HepG2 (cell line): ENCODE measurements around the gene LDB3.

Experiments
- CENPBD1 ChIP-seq: sonication (generic); formaldehyde crosslinking; IDR thresholded peaks from 2 replicates; pipeline ENCODE4 v1.8.0; 2022; ENCODE audit warnings: missing genetic modification reagents, low read depth, mild to moderate bottlenecking, borderline replicate concordance
- CTCF ChIP-seq: sonication (generic); formaldehyde crosslinking; IDR thresholded peaks from 2 replicates; pipeline ENCODE4 v1.5.0; 2020; ENCODE audit warnings: mild to moderate bottlenecking, missing genetic modification reagents, moderate library complexity
- E2F1 ChIP-seq: sonication (generic); formaldehyde crosslinking; IDR thresholded peaks from 2 replicates; pipeline ENCODE4 v1.5.0; 2020; ENCODE audit warnings: missing genetic modification reagents
- HOXA3 ChIP-seq: sonication (generic); formaldehyde crosslinking; IDR thresholded peaks from 2 replicates; pipeline ENCODE4 v1.5.0; 2020; ENCODE audit warnings: missing genetic modification reagents
- POLR2A ChIP-seq, 2 experiments: IDR thresholded peaks; 2 replicates each; pipeline ENCODE4 v1.6.1; 2011; ENCODE audit warnings: low read depth in 2 of 2, low read length in 2 of 2, mild to moderate bottlenecking in 1 of 2, moderate library complexity in 1 of 2; ENCODE audit not compliant: insufficient read depth in 1 of 2
- POLR2G ChIP-seq: fragments of 200-400 bp; formaldehyde crosslinking; IDR thresholded peaks from 2 replicates; pipeline ENCODE4 v1.6.1; 2018; ENCODE audit warnings: mild to moderate bottlenecking, low read depth, low read length, moderate library complexity
- REST ChIP-seq, 2 experiments: IDR thresholded peaks; 2 replicates each; pipeline ENCODE4 v1.6.1; 2011 to 2012; ENCODE audit warnings: low read length in 2 of 2, borderline replicate concordance in 1 of 2, low read depth in 1 of 2, mild to moderate bottlenecking in 1 of 2, moderate library complexity in 1 of 2
- TCF7 ChIP-seq: sonication (generic); IDR thresholded peaks from 2 replicates; pipeline ENCODE4 v1.6.1; 2016; ENCODE audit warnings: antibody characterized with exemption, low read depth
- USF2 ChIP-seq, 2 experiments: sonication (generic) in 1 of 2; formaldehyde crosslinking in 1 of 2; IDR thresholded peaks; 2 replicates each; pipeline versions ENCODE4 v1.5.1 to v1.6.1; 2011 to 2020; ENCODE audit warnings: borderline replicate concordance in 1 of 2, low read depth in 1 of 2, low read length in 1 of 2, mild to moderate bottlenecking in 1 of 2, missing genetic modification reagents in 1 of 2, moderate library complexity in 1 of 2
- ZBED4 ChIP-seq: sonication (generic); formaldehyde crosslinking; IDR thresholded peaks from 2 replicates; pipeline ENCODE4 v1.4.0; 2020; ENCODE audit warnings: missing genetic modification reagents, borderline replicate concordance
- ZFX ChIP-seq: sonication (generic); formaldehyde crosslinking; IDR thresholded peaks from 2 replicates; pipeline ENCODE4 v1.4.0; 2020; ENCODE audit warnings: mild to moderate bottlenecking, low read depth, missing genetic modification reagents, moderate library complexity
- ZNF281 ChIP-seq: sonication (generic); formaldehyde crosslinking; IDR thresholded peaks from 2 replicates; pipeline ENCODE4 v1.4.0; 2020; ENCODE audit warnings: missing genetic modification reagents, borderline replicate concordance
- ZNF468 ChIP-seq: sonication (generic); formaldehyde crosslinking; IDR thresholded peaks from 2 replicates; pipeline ENCODE4 v1.8.0; 2022; ENCODE audit warnings: mild to moderate bottlenecking, moderate library complexity, missing genetic modification reagents

DNA sequence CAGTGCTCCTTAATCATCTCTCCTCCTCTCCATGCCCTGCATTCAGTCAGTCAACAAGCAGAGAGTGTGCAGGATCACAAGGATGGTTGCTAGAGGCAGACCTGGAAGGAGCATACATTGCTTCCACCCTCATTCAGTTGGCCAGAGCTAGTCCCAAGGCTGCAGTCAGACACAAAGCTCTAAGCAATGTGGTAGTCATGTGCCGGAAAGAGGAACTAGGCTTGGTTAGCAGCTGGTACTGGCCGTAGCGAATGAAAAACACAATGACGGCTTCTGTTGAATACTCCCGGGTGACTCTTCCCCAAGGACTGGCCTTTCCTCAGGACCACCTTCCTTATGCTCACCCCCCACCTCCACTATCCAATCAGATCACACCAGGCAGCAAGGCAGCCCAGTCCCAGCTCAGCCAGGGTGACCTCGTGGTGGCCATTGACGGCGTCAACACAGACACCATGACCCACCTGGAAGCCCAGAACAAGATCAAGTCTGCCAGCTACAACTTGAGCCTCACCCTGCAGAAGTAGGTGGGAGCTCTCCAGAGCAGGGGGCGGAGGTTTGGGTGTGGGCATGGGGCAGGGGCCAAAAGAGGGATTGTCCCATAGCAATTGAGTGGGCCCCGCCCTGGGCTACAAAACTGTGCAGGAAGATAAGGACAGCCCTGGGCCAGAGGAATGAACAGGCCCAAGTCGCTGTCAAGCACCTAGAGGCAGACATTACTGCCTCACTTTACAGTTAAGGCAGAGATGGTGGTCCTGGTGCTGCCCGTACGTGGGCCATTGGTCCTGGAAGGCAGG, 10.9 kb downstream of the LDB3 start:
- no peak for TF ChIP-seq ZNF468 (CRISPR knock-in tag)
- no peak for TF ChIP-seq HOXA3 (CRISPR knock-in tag)
- TF ChIP-seq ZBED4 (CRISPR knock-in tag): no peak
- TF ChIP-seq CTCF (CRISPR knock-in tag): no peak
- no peak for TF ChIP-seq POLR2A (IDR thresholded peaks at IDR 0.05; ENCODE audit: insufficient read depth in 1 of 2, low read depth in 2 of 2, low read length in 2 of 2)
- no peak for TF ChIP-seq CENPBD1 (CRISPR knock-in tag)
- no peak for TF ChIP-seq E2F1 (CRISPR knock-in tag)
- TF ChIP-seq TCF7: no peak
- no peak for TF ChIP-seq ZNF281 (CRISPR knock-in tag)
- TF ChIP-seq REST (IDR thresholded peaks at IDR 0.05; ENCODE audit: borderline replicate concordance in 1 of 2, low read depth in 1 of 2, low read length in 2 of 2): no peak
- no peak for TF ChIP-seq POLR2G
- TF ChIP-seq ZFX (CRISPR knock-in tag): no peak
- no peak for TF ChIP-seq USF2 (IDR thresholded peaks at IDR 0.05; ENCODE audit: low read depth, low read length)
- no peak for TF ChIP-seq USF2 (CRISPR knock-in tag; IDR thresholded peaks at IDR 0.05; ENCODE audit: borderline replicate concordance)
